T-helper 1 cell treated with Interleukin-12 subunit alpha and Interleukin-12 subunit beta and Interleukin-4 antibody, amounts not matched to agents 30 μg/mL and 1 μg/mL, for 36 hours (primary cell): Measurements from ENCODE around the gene MED27.

ENCODE experiments used
- H3K27ac Mint-ChIP-seq: one replicate; pipeline ENCODE4 v1.8.0; 2021; ENCODE audit warnings: mild to moderate bottlenecking, mixed read lengths
- H3K27me3 Mint-ChIP-seq: one replicate; pipeline ENCODE4 v1.8.0; 2021; ENCODE audit warnings: low read depth, mixed read lengths
- H3K36me3 Mint-ChIP-seq: one replicate; pipeline ENCODE4 v1.8.0; 2021; ENCODE audit warnings: low read depth, mixed read lengths
- H3K4me1 Mint-ChIP-seq: one replicate; pipeline ENCODE4 v1.8.0; 2021; ENCODE audit warnings: low read depth, mixed read lengths
- H3K4me3 Mint-ChIP-seq: one replicate; pipeline ENCODE4 v1.8.0; 2021; ENCODE audit warnings: mild to moderate bottlenecking, moderate library complexity, mixed read lengths
- H3K9me3 Mint-ChIP-seq: one replicate; pipeline ENCODE4 v1.8.0; 2021; ENCODE audit warnings: mixed read lengths

The MED27 gene

DNA sequence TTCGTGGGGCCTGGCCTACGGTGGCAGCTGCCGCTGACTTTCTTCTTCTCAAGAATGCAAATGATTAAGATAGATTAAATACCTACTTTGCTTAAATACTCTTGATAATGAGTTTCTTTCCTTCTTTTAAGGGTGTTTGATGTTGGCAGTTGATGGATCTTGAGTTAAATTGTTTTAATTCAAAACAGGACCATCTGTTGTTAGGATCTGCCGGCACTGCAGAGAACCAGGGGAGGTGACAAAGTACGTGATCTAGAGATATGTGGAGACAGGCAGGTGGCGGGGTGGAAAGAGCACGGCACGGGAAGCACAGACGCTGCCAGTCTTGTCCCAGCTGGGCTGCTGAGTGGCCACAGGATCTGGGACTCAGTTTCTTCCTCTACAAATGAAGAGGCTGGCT, 37.9 kb downstream of the MED27 start:
- H3K4me1 Mint-ChIP-seq: peaks cover 2% of the 10 kb centered on the region
- no peaks in the 10 kb centered on the region for H3K27me3 Mint-ChIP-seq
- no peak overlapping the region for H3K4me3 Mint-ChIP-seq
- H3K27ac Mint-ChIP-seq: no peak overlapping the region
- H3K36me3 Mint-ChIP-seq: no peaks in the 10 kb centered on the region
- no peaks in the 10 kb centered on the region for H3K9me3 Mint-ChIP-seq

DNA sequence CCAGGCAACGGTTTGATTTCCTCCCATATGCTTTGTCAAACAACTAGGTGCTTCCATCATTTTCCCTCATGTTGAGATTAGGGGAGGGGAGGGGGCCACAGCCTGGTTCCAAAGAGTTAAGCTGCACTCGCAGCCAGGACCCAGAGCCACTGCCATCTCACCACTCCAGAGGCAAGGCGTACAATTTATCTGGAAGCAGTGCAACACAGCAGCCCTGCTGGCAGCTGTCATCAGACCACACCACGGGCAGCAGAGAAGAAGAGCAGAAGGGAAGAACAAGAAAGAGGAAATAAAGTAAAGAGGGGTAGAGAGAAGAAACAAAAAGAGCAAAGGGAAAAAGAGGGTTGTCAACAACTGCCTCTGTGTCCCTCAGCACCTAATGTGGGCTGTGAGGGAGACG, 38.9 kb downstream of the MED27 start:
- no peaks in the 10 kb centered on the region for H3K9me3 Mint-ChIP-seq
- H3K27ac Mint-ChIP-seq: no peak overlapping the region
- no peaks in the 10 kb centered on the region for H3K36me3 Mint-ChIP-seq
- no peaks in the 10 kb centered on the region for H3K27me3 Mint-ChIP-seq
- no peak overlapping the region for H3K4me3 Mint-ChIP-seq
- peaks cover 2% of the 10 kb centered on the region for H3K4me1 Mint-ChIP-seq

DNA sequence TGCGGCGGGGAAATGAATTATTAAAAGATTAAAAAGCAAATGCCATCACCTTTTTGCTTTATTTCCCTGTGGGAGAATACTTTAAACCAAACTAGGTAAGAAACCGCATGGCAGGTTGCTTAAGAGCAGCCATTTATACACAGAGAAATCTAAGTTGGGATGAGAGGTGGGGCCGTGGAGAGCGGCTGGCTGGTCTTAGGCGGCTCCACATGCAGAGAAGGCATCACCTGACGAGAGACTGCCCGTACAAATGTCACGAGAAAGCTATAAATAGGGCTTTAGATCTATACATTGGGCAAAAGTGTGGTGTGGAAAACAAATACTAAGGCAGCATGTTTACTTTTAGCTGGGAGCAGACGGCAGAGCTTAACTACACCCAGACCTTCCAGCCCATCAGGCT, 39.4 kb downstream of the MED27 start:
- Mint-ChIP-seq H3K9me3 (no peaks in the 10 kb centered on the region), H3K36me3 (no peaks in the 10 kb centered on the region), H3K27ac (no peak overlapping the region), H3K4me3 (no peak overlapping the region), H3K4me1 (peaks cover 3% of the 10 kb centered on the region), H3K27me3 (no peaks in the 10 kb centered on the region)

DNA sequence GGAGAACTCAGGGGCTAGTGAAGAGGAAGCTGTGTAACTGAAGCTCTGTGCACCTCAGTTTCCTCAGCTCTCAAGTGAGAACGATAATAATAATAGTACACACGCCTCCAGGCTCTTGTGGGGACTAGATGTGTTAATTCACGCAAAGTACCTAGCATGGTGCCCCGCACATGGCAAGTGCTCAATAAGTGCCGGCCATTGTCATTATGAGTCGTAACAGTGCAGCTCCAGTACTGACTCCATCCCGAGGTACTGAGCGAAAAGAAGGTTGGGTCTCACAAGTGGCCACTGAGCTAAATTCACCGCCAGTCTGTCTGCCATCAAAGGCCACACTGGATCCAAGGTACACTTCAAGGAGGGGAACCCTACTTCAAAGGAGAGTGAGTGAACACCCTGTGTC, 40.4 kb downstream of the MED27 start:
- H3K4me1 Mint-ChIP-seq: peaks cover 6% of the 10 kb centered on the region
- H3K36me3 Mint-ChIP-seq: no peaks in the 10 kb centered on the region
- H3K27ac Mint-ChIP-seq: no peak overlapping the region
- no peaks in the 10 kb centered on the region for H3K27me3 Mint-ChIP-seq
- H3K9me3 Mint-ChIP-seq: no peaks in the 10 kb centered on the region
- H3K4me3 Mint-ChIP-seq: no peak overlapping the region

DNA sequence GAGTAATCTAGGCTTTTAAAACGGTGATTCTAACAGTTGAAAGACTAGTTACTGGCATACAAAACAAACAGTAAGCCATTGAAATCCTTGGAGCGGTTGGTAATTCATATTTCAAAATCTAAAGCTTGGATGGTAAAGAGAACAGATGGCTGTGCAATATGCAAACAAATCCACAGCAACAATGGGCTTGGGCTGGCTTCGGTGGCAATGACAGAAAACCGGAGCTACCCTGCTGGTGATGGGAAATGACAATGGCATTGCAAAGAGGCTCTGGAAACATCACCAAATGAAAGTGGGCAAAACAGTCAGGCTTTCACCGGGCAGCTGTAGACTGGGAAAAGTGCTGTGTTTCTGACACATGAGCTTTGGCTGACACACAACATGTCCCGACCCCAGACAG, 42.2 kb downstream of the MED27 start:
- Mint-ChIP-seq H3K27ac (no peak overlapping the region), H3K36me3 (no peaks in the 10 kb centered on the region), H3K9me3 (no peaks in the 10 kb centered on the region), H3K27me3 (no peaks in the 10 kb centered on the region), H3K4me3 (no peak overlapping the region), H3K4me1 (peaks cover 11% of the 10 kb centered on the region)

DNA sequence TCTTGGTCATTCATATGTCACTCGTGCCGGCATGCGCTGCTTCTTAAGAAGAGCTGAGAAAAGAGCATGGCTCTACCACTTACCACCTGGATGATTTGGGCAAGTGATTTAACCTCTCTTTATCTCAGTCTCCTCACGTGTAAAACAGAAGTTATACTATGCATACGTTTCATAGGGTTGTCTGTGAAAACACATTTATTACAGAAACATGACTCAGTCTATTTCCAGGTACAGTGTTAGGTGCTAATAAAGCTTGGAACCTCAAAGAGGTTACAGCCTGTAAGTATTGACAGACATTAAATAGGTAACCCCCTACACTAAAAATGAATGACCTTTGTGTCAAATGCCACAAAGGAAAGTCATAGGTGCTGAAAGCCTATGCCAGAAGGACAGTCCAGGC, 43.1 kb downstream of the MED27 start:
- Mint-ChIP-seq H3K27ac (no peak overlapping the region), H3K36me3 (no peaks in the 10 kb centered on the region), H3K4me1 (peaks cover 11% of the 10 kb centered on the region), H3K4me3 (no peak overlapping the region), H3K9me3 (no peaks in the 10 kb centered on the region), H3K27me3 (no peaks in the 10 kb centered on the region)

DNA sequence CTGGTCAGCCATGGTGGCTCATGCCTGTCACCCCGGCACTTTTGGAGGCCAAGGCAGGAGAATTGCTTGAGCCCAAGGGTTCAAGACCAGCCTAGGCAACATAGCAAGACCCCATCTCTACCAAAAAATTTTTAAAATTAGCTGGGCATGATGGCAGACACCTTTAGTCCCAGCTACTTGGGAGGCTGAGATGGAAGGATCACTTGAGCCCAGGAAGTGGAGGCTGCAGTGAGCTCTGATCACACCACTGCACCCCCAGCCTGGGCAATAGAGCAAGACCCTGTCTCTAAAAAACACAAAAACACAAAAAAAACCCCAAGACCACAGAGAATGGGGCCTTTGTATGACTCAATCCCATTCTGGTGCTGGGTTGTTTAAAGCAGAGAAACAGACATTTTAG, 44.0 kb downstream of the MED27 start:
- Mint-ChIP-seq H3K27ac (no peak overlapping the region), H3K27me3 (no peaks in the 10 kb centered on the region), H3K4me1 (peaks cover 14% of the 10 kb centered on the region), H3K9me3 (no peaks in the 10 kb centered on the region), H3K36me3 (no peaks in the 10 kb centered on the region), H3K4me3 (no peak overlapping the region)

DNA sequence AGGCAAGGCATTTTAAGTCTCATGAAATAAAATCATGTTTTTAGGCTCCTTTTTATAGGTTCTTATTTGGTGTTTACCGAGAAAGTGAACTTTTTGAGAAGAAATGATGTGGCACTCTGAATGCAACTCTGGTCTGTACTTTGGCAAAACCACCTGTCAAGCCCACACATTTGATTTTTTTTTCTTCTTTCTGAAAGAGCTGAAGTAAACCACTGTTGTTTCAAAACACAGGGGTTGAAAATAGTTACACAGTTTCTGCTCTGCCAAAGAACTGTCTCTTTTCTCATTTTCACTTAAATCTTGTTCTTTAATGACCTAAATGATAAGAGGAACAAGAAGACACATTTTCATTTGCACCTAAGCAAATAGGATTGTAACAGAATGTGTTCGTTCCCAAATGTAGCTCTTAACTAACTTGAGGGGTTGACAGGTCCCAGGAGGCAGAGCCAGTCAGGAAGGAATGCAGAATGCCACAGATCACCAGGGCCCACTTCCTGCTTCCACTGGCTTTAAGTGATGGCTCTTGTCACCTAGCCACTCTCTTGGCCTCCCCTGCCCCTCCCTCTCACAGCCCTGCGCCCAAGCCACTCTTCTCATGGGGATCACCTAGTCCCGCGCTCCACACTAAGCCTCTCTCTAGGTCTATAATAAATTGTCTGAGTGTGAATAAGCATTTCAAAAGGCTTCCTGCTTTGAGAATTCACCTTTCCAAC, 47.3 kb downstream of the MED27 start:
- Mint-ChIP-seq H3K4me3 (no peak overlapping the region), H3K36me3 (no peaks in the 10 kb centered on the region), H3K4me1 (peaks cover 18% of the 10 kb centered on the region), H3K27ac (no peak overlapping the region), H3K27me3 (no peaks in the 10 kb centered on the region), H3K9me3 (no peaks in the 10 kb centered on the region)

DNA sequence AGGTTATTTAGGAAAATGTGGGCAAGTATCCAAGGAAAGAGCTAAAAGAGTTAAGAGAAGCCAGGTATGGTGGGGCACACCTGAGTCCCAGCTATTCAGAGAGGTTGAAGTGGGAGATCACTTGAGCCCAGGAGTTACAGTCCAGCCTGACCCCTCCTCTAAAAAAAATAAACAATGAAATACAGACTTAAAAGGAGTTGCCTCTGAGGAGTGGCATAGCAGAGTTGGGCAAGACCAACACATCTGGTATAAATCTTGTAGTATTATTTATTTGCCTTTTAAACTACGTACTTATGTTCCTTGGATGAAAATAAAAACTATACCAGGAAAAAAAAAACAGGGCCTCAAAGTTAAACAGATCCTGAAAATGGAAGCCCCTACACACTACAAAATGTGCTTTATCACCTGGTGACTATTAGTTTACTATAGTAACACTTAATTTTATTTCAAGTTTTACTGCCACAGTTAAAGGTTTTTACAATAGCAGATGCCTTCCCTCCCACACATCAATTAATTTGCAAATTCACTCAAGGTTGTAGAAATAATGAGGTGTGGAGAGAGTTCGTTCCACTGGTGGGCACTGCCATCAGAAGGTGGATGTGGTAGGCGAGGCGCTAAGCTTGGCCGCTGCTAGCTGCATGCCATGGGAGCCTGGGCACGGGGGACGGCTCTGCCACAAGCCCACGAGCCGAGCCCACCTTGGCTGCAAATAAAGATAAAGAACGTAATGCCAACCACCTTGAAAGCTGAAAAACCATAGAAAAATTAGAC, 48.0 kb downstream of the MED27 start:
- no peak overlapping the region for H3K4me3 Mint-ChIP-seq
- no peaks in the 10 kb centered on the region for H3K27me3 Mint-ChIP-seq
- no peaks in the 10 kb centered on the region for H3K9me3 Mint-ChIP-seq
- no peaks in the 10 kb centered on the region for H3K36me3 Mint-ChIP-seq
- no peak overlapping the region for H3K27ac Mint-ChIP-seq
- peaks cover 18% of the 10 kb centered on the region for H3K4me1 Mint-ChIP-seq

DNA sequence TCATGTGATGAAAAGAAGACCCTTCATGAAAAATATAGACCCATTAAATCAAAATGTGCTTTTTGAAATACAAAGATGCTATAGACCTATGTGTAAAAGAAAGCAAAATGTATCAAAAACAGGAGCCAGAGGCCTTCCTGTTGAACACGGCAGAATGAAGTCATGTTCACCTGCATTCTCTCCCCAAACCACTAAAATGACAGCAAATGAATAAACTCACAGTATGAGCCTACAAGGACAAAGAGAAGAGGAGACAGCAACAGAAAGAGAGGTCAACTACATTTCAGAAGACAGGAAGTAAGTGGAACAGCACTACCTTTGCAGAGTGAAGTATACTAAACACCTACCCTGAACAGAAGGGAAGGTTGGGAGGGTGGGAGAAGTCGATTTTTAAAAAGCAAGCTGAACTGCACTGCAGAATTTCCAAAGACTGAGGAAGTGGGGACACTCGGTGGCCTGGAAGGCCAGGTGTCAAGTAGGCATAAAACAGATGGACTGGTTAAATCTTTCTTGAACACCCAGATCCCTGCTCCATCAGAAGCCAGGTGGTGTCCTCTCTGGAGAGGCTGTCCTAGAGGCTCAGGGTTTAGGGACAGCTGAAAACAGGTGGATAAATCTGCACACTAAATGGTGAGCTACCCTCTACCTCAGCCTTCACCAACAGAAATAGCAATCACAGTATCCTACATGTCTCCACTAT, 48.9 kb downstream of the MED27 start:
- no peaks in the 10 kb centered on the region for H3K27me3 Mint-ChIP-seq
- no peaks in the 10 kb centered on the region for H3K9me3 Mint-ChIP-seq
- H3K4me1 Mint-ChIP-seq: peaks cover 18% of the 10 kb centered on the region
- H3K36me3 Mint-ChIP-seq: no peaks in the 10 kb centered on the region
- no peak overlapping the region for H3K27ac Mint-ChIP-seq
- no peak overlapping the region for H3K4me3 Mint-ChIP-seq

DNA sequence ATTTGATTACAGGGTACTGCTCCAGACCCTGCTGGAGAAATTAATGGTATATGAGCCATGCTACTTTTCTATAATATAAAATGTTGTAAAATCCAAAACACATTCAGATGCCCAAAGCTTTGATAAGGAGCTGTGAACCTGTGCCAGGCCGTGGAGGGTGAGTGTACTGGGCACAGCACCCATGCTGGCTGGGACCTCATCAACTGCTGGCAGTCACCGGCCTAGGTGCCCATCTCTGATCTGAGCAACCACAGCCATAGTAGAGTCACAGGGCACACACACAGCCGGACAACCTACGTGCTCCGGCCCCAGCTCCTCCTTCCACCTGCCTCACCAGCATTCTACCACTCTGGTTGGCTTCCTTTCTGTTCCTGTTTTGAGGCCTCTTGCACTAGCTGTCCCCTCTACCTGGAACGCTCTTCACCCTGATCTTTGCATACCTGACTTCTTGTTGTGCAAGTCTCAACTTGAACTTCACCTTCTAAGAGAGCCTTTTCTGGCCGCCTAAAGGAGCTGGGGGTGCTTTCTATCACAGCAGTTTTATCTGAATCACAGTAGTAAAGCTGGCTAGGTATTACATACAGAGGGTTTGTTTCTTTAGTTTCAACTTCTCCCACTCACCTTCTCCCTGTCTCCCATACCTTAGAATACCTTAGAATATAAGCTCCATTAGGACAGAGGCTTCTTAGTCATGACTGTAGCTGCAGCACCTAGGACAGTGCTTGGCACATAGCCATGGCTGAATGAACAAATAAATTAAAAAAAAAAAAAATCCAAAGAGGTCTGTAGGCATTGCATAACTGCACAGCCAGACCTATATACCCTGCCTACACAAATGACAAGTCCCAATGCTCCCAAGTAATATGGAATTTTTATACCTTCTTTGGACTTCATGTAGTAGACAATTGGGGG, 51.7 kb downstream of the MED27 start:
- H3K27ac Mint-ChIP-seq: no peak overlapping the region
- H3K9me3 Mint-ChIP-seq: no peaks in the 10 kb centered on the region

DNA sequence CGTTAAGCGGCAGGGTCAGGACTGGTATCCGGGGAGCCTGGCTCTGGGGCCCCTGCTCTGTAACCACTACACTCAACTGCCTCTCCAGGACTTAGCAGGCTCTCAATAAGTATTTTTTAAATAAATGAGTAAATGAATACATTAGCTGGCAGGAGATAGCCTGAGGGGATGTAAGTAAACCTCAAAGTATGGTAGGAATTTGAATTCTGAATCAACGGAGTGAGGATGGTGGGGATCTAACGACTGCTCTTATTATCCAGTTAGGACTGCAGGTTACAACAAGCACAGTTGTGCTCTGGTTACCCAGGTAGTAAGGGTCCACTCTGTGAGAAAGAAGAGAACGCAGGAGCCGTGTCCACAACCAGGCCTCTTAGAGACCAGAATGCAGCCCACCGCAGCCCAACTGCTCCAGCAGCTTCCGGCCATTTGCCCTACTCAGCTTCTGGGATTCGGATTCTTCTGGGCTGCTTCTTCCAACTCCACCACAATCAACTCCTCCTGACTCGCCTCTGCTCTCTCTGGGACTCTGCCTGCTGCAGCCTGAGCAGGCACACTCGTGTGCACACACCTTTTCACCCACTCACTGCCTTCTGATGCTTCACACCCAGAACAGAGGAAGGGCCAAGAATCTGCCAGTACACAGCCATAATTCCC, 52.6 kb downstream of the MED27 start:
- Mint-ChIP-seq H3K4me1 (peaks cover 9% of the 10 kb centered on the region), H3K27ac (no peak overlapping the region), H3K9me3 (no peaks in the 10 kb centered on the region), H3K4me3 (no peak overlapping the region), H3K36me3 (no peaks in the 10 kb centered on the region), H3K27me3 (no peaks in the 10 kb centered on the region)

More for the DNA sequence above, 51.7 kb downstream of the MED27 start:
- Mint-ChIP-seq H3K4me1 (peaks cover 12% of the 10 kb centered on the region), H3K36me3 (no peaks in the 10 kb centered on the region), H3K27me3 (no peaks in the 10 kb centered on the region), H3K4me3 (no peak overlapping the region)

DNA sequence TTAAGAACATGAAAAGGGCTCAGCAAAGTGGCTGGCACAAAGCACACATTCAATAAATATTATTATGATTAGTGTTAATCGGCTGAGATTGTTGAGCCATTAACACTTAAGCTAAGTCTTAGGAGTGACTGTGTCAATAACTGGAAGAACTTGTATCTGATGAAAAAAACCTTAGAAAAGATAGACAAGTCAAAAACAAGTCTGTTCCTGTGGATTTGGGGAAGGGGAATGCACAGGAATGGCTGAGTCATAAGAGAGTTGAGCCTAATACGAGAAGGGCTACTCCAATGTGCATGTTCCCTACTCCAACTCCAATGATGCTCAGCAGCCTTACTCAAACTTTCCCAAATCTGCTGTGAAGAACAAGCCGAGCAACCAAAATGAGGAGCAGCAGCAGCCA, 53.9 kb downstream of the MED27 start:
- H3K36me3 Mint-ChIP-seq: no peaks in the 10 kb centered on the region
- no peaks in the 10 kb centered on the region for H3K27me3 Mint-ChIP-seq
- no peaks in the 10 kb centered on the region for H3K9me3 Mint-ChIP-seq
- no peak overlapping the region for H3K4me3 Mint-ChIP-seq
- no peak overlapping the region for H3K27ac Mint-ChIP-seq
- H3K4me1 Mint-ChIP-seq: peaks cover 8% of the 10 kb centered on the region

DNA sequence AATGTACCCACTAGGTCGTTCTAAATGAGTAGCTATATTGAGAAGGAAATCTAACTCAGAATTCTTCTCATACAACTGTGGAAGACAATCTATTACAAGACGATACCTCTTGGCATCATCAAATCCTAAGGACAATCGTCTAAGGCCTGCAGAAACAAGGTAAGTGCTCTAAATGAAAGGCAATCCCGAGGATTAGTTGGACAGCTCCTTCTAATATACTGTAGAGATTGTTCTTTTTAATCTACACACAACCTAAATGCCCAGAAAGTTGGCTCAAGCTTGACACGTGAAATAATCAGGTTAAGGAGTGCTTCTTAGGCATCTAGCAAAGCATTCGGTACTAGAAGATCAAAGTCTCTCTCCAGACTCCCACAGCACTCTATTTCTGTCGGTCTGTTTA, 55.1 kb downstream of the MED27 start:
- no peak overlapping the region for H3K27ac Mint-ChIP-seq
- H3K4me1 Mint-ChIP-seq: peaks cover 4% of the 10 kb centered on the region

More for the DNA sequence above, 55.1 kb downstream of the MED27 start:
- Mint-ChIP-seq H3K4me3 (no peak overlapping the region), H3K9me3 (no peaks in the 10 kb centered on the region), H3K27me3 (no peaks in the 10 kb centered on the region), H3K36me3 (no peaks in the 10 kb centered on the region)
